HG03280 (cell line): ENCODE data around the gene SLC2A14.
"Not testable (repeated sequence)": the region's sequence is repeated elsewhere in the genome, so short reads cannot be mapped to it uniquely, and the experiment has no call there.

Experiments
- ATAC-seq: cut with Tn5 transposase; IDR thresholded peaks from one replicate; pipeline ENCODE4 v1.9.1; 2021; ENCODE audit warnings: mild to moderate bottlenecking, moderate library complexity; ENCODE audit not compliant: unreplicated experiment

Gene SLC2A14

DNA sequence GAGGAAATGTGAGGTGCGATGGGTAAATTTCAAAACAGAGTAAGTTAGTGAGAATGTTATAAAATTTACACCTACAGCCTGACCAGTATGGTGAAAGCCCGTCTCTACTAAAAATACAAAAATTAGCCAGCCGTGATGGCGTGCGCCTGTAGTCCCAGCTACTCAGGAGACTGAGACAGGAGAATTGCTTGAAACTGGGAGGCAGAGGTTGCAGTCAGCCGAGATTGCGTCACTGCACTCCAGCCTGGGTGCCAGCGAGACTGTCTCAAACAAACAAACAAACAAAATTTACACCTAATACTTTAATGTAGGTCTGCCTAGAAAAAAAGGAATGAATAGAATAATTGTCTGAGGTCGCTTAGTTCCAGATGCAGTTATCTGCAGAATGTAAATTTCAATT, 37.6 kb downstream of the SLC2A14 start:
- no peak for ATAC-seq

DNA sequence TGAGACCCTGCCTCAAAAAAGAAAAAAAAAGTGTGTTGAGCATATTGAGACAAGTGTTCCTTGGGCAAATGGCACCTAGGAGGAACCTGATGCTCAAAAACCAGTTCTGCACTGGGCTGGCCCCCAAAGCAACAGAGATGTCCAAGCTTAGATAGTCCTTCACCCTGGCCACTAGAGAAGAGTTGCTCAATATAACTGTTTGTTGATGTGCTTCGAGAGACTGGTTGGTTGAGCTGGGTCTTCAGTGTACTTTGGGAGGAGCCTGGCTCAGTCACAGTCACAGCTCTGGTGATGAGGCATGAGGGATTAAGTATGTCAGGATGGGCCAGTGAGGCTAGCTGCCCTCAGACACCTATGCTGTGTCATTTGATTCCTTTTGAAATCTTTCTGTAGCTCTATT, 38.0 kb downstream of the SLC2A14 start:
- no peak for ATAC-seq

DNA sequence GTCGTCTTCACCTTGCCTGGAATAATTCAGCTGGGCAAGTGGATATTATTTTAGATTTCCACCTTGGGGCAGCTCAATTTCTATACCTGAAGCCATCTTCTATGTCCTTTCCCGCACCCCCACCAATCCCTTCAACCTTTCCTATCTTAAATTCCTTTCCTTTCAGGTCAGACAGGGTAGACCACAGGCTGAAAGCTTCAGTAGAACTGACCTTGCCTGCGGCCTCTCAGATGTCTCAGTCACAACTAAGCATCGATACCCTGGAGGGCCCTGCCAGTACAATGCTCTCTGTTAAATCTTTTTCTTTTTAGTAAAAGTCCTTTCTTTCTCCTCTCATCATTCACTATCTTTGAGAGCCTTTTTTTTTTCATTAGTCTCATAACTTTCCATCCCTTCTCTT, 38.9 kb downstream of the SLC2A14 start:
- no peak for ATAC-seq

DNA sequence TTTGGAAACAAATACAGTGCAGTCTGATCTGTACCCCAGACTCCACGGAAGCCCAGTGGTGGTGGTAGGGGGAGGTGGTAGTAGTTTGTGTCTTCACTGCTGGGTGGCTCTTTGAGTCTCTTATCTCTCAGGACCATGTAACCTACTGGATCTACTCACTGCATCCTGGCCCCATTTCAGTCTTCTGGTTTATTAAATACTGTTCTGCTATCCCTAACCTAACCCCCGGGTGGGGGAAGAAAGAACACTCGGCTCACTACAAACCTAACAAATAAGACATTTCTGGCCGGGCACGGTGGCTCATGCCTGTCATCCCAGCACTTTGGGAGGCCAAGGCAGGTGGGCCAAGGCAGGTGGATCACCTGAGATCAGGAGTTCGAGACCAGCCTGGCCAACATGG, 39.5 kb downstream of the SLC2A14 start:
- not testable (repeated sequence) for ATAC-seq

DNA sequence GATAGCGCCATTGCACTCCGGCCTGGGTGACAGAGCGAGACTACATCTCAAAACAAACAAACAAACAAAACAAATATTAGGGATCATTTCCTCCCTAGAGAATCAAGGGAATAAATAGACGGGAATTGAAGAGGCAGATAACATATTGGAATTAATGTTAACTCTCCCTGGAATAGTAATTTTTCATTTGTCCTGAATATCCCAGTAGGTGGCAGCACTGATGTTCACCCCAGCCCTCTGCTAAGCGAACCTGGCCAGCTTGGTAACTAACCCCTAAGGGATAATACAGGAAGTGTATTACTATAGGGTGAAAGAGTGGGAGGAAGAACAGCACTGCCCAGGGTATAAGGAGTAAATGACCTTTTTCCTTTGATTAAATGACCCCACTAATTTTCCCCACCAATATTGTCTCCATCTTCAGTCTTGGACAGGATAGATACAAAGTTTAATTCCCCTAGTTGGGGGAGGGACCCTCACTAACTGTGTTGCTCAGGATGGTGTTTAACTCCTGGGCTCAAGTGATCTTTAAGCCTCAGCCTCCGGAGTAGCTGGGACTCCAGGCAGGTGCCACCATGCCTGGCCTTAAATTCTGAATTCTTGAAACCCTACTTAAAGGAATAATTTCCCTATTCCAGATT, 40.5 kb downstream of the SLC2A14 start:
- ATAC-seq: peak; percentile 70

DNA sequence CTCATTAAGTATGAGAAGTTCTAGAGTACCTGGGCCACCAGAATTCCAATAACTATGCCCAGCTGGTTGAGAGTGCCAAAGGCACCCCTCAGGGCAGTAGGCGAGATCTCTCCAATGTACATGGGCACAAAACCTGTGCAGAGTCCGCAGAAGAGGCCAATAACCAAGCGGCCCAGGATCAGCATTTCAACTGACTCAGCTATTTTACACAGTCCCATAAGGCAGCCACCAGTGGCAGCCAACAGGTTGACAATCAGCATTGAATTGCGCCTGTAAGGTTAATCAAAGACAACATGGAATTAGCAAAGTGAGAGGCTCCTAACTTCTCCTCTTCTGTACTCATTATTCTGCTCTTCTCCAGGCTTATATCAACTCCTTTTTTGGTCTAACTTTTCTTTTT, 43.0 kb downstream of the SLC2A14 start:
- not testable (repeated sequence) for ATAC-seq

DNA sequence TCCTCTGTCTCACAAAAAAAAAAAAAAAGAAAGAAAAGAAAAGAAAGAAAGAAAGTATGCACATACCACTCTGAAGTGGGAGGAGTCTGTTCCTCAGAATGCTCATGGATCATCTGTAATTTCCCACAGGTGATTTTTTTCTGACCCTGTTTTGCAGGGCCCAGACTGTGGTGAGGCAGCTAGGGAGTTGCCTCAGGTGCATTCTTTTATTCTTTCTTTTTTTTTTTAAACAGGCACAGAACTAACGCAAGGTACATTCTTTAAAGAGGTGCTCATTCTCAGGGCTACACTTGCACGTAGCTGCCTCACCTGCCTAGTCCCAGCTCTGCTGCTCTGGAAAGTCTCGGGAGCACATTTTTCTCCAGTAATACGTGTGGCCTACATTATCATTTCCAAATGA, 47.0 kb downstream of the SLC2A14 start:
- ATAC-seq: not testable (repeated sequence)

DNA sequence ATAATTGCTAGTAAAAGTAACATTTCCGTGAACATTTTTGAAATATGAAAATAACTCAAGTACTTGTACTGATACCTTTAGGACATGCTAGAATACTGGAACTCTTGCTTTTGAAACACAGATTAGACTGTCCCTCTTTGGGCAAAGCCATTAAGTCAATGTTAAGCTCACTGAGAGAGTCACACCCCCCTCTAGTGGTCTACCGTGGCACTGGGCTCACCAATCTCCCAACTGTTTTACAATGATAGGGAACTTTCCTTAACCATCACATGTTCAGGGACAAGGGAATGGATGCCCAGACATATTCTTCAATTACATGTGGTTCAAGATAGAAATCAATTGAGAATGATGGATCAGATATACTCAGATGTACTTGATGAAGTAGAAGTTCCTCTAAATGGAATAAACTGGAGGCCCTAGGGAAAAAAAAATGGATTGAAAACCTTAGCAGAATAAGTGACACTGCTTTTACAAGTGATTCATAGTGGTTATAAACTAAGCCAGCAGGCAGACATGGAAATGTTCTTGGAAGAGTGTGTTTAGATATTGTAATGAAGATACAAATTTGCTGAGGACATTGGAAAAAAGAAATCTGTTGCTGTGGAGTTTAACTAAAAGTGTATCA, 65.7 kb downstream of the SLC2A14 start:
- no peak for ATAC-seq

DNA sequence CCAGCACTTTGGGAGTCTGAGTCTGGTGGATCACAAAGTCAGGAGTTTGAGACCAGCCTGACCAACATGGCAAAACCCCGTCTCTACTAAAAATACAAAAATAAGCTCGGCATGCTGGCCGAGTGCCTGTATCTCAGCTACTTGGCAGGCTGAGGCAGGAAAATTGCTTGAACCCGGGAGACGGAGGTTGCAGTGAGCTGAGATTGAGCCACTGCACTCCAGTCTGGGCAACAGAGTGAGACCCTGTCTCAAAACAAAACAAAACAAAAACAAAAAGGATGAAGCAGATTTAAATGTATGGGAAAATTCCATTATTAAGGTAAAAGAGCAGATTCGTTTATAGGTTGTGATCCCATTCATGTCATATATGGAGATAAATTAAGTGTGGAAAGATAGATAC, 66.4 kb downstream of the SLC2A14 start:
- not testable (repeated sequence) for ATAC-seq

DNA sequence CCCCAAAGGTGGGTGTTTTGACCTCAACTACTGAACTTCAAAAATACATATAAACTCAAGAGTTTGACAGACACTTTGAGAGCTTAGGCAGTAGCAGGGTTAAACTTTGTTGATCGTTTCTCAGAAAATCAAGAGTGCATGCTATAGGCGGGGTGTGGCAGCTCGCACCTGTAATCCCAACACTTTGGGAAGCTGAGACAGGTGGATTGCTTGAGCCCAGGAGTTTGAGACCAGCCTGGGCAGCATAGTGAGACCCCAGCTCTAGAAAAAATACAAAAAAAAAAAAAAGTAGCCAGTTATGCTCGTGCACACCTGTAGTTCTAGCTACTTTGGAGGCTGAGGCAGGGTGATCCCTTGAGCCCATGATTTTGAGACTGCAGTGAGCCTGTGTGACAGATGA, 71.3 kb downstream of the SLC2A14 start:
- ATAC-seq: no peak

DNA sequence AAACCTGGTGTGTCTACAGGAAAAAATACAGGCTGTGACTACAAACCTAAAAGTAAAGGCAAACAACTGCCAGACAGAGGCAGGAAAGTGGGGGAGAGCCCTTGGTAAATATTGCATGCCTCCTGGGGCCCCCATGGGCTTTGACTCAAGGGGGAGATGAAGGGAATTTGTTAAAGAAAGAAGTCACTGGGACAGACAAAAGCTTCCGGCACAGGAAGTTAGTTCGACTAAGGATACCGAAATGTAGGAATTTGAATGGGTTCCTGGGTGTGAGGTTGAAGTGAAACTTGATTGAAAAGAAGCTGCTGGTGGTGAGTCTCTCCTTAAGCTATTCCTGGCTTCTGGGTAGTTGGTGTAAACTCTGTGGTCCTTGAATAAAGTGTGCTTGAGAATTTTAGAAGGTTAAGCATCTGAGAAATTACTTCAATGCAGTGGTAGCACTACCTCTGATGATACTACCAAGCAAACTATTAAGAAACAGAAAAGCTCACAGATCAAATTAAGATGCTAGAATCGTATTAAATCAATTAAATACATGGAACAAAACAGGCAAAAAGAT, 73.9 kb downstream of the SLC2A14 start:
- ATAC-seq: not testable (repeated sequence)

DNA sequence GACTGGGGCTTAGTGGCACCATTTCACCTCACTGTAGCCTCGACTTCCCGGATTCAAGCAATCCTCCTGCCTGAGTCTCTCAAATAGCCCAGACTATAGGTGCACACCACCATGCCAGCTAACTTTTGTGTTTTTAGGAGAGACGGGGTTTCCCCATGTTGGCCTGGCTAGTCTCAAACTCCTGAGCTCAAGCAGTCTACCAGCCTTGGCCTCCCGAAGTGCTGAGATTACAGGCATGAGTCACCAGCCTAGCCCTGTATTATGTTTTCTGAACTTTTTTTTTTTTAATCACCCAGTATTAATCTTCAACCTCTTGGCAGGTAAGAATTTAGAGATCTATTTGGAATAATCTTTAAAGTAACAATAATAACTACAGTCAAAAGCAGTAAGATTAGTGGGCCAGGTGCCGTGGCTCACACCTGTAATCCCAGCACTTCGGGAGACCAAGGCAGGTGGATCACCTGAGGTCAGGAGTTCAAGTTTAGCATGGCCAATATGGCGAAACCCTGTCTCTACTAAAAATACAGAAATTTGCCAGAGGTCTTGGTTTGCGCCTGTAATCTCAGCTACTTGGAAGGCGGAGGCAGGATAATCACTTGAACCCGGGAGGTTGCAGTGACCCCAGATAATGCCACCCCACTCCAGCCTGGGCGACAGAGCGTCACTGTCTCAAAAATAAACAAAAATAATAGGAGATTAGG, 74.9 kb downstream of the SLC2A14 start:
- ATAC-seq: no peak

DNA sequence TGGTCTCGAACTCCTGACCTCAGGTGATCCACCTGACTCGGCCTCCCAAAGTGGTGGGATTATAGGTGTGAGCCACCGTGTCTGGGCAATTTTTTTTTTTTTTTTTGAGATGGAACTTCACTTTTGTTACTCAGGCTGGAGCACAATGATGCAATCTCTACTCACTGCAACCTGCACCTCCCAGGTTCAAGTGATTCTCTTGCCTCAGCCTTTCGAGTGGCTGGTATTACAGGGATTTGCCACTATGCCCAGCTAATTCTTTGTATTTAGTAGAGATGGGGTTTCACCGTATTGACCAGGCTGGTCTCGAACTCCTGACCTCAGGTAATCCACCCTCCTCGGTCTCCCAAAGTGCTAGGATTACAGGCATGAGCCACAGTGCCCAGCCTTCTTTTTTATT, 75.4 kb downstream of the SLC2A14 start:
- ATAC-seq: not testable (repeated sequence)

DNA sequence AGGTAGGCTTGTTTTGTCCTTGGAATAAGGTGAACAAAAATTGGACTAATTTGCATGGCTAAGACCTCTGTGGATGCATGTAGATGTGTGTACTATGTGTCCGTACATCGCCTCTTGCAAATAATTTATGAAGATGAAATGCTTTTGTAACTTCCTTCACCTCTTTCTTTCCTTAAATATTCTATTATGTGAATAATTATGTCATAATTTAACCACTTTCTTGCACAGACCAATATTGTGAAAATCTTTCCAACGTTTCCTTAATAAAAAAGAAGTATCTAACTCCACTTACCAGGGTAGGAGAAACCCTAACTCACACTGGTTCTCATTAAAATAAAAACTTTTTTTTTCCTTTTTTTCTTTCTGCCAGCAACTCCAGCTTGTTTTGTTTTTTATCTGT, 79.5 kb downstream of the SLC2A14 start:
- ATAC-seq: no peak

DNA sequence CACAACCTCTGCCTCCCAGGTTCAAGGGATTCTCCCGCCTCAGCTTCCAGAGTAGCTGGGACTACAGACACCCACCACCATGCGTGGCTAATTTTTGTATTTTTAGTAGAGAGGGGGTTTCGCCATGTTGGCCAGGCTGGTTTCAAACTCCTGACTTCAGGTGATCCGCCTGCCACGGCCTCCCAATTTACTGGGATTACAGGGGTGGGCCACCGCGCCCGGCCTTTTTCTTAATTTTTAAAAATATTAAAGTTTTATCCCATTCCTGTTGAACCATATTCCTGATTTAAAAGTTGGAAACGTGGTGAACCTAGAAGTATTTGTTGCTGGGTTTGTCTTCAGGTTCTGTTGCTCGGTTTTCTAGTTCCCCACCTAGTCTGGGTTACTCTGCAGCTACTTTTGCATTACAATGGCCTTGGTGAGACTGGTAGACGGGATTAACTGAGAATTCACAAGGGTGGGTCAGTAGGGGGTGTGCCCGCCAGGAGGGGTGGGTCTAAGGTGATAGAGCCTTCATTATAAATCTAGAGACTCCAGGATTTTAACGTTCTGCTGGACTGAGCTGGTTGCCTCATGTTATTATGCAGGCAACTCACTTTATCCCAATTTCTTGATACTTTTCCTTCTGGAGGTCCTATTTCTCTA, 83.7 kb downstream of the SLC2A14 start, which contains the start of gene NANOG:
Gene NANOG (plus strand): TSS at position 519 of the 645 bp plus-strand sequence. CDS start 213 bp downstream, outside the sequence.
- ATAC-seq: not testable (repeated sequence)

DNA sequence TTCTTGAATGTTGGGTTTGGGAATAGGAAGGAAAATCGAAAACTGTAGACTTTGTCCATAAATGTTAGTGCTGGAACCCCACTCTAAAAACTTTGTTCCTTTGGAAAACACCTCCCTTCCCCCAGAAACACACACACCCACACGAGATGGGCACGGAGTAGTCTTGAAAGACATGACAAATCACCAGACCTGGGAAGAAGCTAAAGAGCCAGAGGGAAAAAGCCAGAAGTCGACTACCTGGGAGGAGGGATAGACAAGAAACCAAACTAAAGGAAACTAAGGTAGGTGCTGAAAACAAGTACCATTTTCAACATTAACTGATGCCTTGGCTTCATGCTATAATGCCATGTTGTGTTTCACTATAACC, 84.4 kb downstream of the SLC2A14 start:
- no peak for ATAC-seq

DNA sequence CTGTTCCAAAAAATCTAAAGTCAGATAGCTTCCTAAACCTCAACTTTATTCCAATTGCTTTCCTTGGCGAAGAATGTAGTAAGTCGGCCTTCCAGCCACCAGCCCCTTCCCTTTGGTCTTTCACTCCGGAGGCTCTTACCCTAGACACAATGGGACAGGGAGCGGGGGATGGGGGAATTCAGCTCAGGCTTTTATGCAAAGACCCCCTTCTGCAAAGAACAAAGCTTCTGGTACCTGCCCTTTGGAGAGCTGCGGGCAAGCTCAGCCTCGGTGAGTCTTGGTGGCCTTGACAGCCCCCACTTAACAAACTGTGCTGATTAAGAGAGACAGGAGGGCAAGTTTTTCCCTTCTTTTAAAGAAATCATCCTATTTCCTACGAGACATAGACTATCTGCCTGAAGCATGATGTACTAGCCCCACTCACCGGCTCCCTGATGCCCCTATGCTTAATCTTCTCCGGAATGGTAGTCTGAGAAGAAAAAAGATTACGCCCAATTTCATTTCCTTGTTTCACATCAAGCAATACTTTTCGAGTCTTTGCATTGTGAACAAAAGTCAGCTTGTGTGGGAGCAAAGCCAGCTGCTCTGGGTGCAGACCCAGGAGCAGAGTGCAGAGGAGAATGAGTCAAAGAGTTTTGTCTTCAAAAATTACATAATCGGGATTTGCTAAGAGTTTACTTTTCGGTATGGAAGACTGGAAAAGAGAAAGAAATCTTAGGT, 85.0 kb downstream of the SLC2A14 start:
- ATAC-seq: no peak

DNA sequence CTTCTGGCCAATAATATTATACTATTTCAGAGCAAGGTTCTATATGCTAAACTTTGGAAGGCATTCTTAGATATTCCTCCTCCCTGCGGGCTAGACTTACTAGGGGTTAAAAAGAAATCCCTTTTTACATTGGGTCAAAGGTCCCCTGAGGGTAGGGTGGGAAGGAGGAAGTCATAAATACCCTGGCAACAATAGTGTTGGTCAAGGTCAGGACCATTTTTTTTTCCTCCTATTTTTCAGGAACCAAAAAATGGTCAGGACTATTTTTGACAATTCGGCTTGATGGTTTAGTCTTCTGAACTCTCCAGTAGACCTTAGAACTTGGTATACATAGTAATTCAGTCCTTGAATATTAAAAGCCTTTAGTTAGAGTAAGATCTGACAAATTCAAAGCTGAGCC, 88.0 kb downstream of the SLC2A14 start:
- no peak for ATAC-seq

DNA sequence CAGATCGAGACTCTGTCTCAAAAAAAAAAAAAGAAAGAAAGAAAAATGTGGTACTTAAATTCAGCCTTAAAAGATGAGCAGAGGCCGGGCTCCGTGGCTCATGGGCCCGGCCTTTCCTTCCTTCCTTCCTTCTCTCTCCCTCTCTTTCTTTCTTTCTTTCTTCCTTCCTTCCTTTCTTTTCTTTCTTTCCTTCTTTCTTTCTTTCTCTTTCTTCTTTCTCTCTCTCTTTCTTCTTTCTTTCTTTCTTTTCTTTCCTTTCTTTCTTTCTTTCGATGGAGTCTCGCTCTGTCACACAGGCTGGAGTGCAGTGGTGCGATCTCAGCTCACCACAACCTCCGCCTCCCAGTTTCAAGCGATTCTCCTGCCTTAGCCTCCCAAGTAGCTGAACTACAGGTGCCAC, 89.3 kb downstream of the SLC2A14 start:
- not testable (repeated sequence) for ATAC-seq

DNA sequence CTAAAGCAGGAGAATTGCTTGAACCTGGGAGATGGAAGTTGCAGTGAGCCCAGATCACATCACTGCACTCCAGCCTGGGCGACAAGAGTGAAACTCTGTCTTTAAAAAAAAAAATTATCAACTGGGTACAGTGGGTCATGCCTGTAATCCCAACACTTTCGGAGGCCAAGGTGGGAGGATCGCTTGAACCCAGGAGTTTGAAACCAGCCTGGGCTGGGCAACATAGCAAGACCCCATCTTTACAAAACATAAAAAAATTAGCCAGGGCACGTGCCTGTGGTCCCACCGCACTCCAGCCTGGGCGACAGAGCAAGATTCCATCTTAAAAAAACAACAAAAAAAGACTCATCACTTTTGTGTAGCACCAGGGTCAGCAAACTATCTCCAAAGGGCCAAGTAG, 90.7 kb downstream of the SLC2A14 start:
- ATAC-seq: no peak

DNA sequence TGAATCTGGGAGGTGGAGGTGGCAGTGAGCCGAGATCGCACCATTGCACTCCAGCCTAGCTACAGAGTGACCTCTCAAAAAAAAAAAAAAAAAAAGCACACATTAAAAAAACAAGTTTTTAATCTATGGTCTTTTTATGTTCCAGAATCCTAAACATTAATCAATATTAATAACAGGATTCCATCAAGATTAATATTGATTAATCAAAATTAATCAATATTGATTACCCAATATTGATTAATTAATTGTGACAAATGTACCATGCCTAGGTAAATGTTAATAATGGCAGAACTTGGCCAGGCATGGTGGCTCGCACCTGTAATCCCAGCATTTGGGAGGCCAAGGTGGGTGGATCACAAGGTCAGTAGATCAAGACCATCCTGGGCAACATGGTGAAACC, 91.4 kb downstream of the SLC2A14 start:
- no peak for ATAC-seq
